Right lobe of liver (tissue), 4 donors: ENCODE results near the gene RAB26.
A peak's percentile ranks its signal among the peaks of the same experiment; 100 is the strongest.

Experiments
- POLR2A ChIP-seq: fragments of 450-650 bp; IDR thresholded peaks from one replicate; pipeline ENCODE4 v1.6.1; 2017; ENCODE audit warnings: antibody characterized with exemption, mild to moderate bottlenecking
- TF ChIP-seq, protein P1 (sequence below), 4 donors: fragments of 200-600 bp in 3 of 4; fragments of 450-650 bp in 1 of 4; IDR thresholded peaks; one replicate each; pipeline versions ENCODE4 v1.5.1 to v1.8.0; 2016 to 2022; ENCODE audit warnings: antibody characterized with exemption in 4 of 4, mild to moderate bottlenecking in 2 of 4
- donor health status: DM: no; HTN: no; CAD: no.
- donor health status: DM: no; HTN: no; CAD: no.
- donor health status: DM: no; HTN: yes; CAD: no.

- TF ChIP-seq, protein P1, sequence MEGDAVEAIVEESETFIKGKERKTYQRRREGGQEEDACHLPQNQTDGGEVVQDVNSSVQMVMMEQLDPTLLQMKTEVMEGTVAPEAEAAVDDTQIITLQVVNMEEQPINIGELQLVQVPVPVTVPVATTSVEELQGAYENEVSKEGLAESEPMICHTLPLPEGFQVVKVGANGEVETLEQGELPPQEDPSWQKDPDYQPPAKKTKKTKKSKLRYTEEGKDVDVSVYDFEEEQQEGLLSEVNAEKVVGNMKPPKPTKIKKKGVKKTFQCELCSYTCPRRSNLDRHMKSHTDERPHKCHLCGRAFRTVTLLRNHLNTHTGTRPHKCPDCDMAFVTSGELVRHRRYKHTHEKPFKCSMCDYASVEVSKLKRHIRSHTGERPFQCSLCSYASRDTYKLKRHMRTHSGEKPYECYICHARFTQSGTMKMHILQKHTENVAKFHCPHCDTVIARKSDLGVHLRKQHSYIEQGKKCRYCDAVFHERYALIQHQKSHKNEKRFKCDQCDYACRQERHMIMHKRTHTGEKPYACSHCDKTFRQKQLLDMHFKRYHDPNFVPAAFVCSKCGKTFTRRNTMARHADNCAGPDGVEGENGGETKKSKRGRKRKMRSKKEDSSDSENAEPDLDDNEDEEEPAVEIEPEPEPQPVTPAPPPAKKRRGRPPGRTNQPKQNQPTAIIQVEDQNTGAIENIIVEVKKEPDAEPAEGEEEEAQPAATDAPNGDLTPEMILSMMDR (IDR thresholded peaks at IDR 0.05) = peak in 1 of 4 donors; percentile 8
- TF ChIP-seq POLR2A = peak; percentile 97
These were observed 6.9 kb downstream of the RAB26 start, which contains the start of gene TRAF7 for GRCh38 chr16:2155091-2155950.
